Thymus (tissue), 11 donors: ENCODE measurements around the gene STON2. TPM values are rescaled to one million over a fixed set of nuclear protein-coding genes. Genes with fewer than 3 reads are reported as not detected.

Experiments used
- DNase-seq, 9 donors: peaks; one replicate each; pipeline ENCODE4 v3.0.0-alpha.2; 2013; ENCODE audit warnings: low spot score in 9 of 9, low read depth in 6 of 9, missing footprints in 1 of 9
- H3K27ac ChIP-seq, 2 donors: one replicate each; pipeline ENCODE4 v1.5.1; 2013; ENCODE audit warnings: control low read depth in 1 of 2, low read depth in 1 of 2, low read length in 1 of 2, mild to moderate bottlenecking in 1 of 2, moderate library complexity in 1 of 2
- H3K27me3 ChIP-seq, 2 donors: one replicate each; pipeline ENCODE4 v1.5.1; 2013; ENCODE audit warnings: low read length in 1 of 2; ENCODE audit not compliant: control insufficient read depth in 2 of 2, insufficient read depth in 1 of 2
- H3K36me3 ChIP-seq, 2 donors: one replicate each; pipeline ENCODE4 v1.5.1; 2013; ENCODE audit warnings: low read length in 1 of 2, mild to moderate bottlenecking in 1 of 2, moderate library complexity in 1 of 2; ENCODE audit not compliant: control insufficient read depth in 2 of 2, insufficient read depth in 2 of 2
- H3K4me1 ChIP-seq, 2 donors: one replicate each; pipeline ENCODE4 v1.5.1; 2013; ENCODE audit warnings: low read length in 2 of 2; ENCODE audit not compliant: control insufficient read depth in 2 of 2, insufficient read depth in 2 of 2
- H3K4me3 ChIP-seq, 2 donors: one replicate each; pipeline ENCODE4 v1.5.1; 2013; ENCODE audit warnings: low read length in 2 of 2, control low read depth in 1 of 2, mild to moderate bottlenecking in 1 of 2
- H3K9me3 ChIP-seq, 2 donors: one replicate each; pipeline ENCODE4 v1.5.1; 2013; ENCODE audit warnings: low read length in 1 of 2, mild to moderate bottlenecking in 1 of 2; ENCODE audit not compliant: control insufficient read depth in 2 of 2, insufficient read depth in 1 of 2
- WGBS: extraction: QIAGEN DNeasy Blood & Tissue Kit; methylation state at CpG from one replicate; pipeline ENCODE4 v1.1.7; 2013; 5-methylcytosine and 5-hydroxymethylcytosine counted together
- polyA plus RNA-seq: library from polyadenylated mRNA; stranded (reverse); fragments of 200-250 nt; gene quantifications from one replicate; pipeline ENCODE4 v1.2.3, GENCODE V29; 2013
- total RNA-seq: library from RNA; stranded (reverse); fragments of 120-200 nt; gene quantifications from one replicate; pipeline ENCODE4 v1.2.4, GENCODE V29; 2013
- donor health status: healthy.

The STON2 gene
- total and polyA plus RNA-seq, 2 donors = 5.4 to 6.1 TPM

- H3K4me3 ChIP-seq = no peak overlapping the region
- DNase-seq = no peak
- H3K27me3 ChIP-seq = no peaks in the 10 kb centered on the region
- H3K36me3 ChIP-seq = no peaks in the 10 kb centered on the region
- no peak overlapping the region for H3K27ac ChIP-seq
- no peaks in the 10 kb centered on the region for H3K4me1 ChIP-seq
- 29% methylated on average over 8 of the region's 8 CpGs for WGBS
- no peaks in the 10 kb centered on the region for H3K9me3 ChIP-seq
These were observed 27.4 kb upstream of the STON2 start for GRCh38 chr14:81427348-81428058.

DNA sequence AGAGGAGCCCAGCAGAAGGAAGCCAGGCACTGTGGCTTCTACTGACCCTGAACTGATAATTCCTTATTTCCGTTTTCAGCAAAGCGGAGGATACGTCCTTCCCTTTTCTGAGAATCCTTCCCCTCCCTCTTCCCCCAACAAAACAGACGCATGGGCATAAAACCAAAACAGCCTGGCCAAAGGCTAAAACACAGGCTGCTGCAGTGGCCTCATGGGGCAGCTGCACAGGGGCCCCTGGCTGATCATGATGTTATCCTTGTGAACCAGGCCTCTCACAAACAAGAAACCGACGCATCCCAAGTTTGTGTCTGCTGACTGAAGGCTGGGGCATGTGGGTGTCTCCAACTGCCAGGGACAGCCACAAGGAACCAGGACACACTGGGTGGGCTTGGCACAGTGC lies 23.4 kb upstream of the STON2 start:
- Histone ChIP-seq H3K4me3 (no peak overlapping the region), H3K4me1 (no peaks in the 10 kb centered on the region), H3K9me3 (no peaks in the 10 kb centered on the region), H3K36me3 (no peaks in the 10 kb centered on the region), H3K27me3 (no peaks in the 10 kb centered on the region), H3K27ac (no peak overlapping the region)
- DNase-seq = no peak
- 47% methylated on average over 6 of the region's 6 CpGs for WGBS

GRCh38 chr14:81418057-81418790 lies 18.1 kb upstream of the STON2 start:
- Histone ChIP-seq H3K27me3 (no peaks in the 10 kb centered on the region), H3K4me3 (no peak overlapping the region), H3K36me3 (no peaks in the 10 kb centered on the region), H3K4me1 (peaks cover 0 to 4% of the 10 kb centered on the region in 2 donors), H3K9me3 (no peaks in the 10 kb centered on the region), H3K27ac (no peak overlapping the region)
- WGBS = 95% methylated on average over 3 of the region's 3 CpGs
- no peak for DNase-seq

DNA sequence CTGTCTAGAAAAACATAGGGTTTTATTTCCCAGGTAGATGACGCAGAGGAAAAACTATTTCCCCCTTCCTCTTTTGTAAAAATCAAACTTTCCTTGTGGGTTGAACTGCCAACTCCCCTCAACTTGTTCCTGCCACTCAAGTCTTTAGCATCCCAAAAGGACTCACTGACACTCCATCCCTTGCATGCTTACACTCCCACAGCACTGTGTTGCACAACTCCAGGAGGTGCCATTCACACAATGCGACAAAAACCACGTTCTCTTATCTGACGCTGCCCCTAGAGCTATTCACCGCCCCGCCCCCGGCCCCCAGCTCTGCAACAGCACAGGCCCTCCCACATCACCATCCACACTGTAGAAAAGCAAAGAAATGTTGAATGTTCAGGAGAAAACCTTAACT lies 16.9 kb upstream of the STON2 start:
- WGBS = 87% methylated on average over 7 of the region's 7 CpGs
- no peaks in the 10 kb centered on the region for H3K36me3 ChIP-seq
- peaks cover 0 to 4% of the 10 kb centered on the region in 2 donors for H3K4me1 ChIP-seq
- no peak overlapping the region for H3K27ac ChIP-seq
- no peak overlapping the region for H3K4me3 ChIP-seq
- H3K27me3 ChIP-seq = no peaks in the 10 kb centered on the region
- no peaks in the 10 kb centered on the region for H3K9me3 ChIP-seq
- DNase-seq = no peak

- no peaks in the 10 kb centered on the region for H3K9me3 ChIP-seq
- H3K27me3 ChIP-seq = no peaks in the 10 kb centered on the region
- no peak overlapping the region for H3K27ac ChIP-seq
- no peaks in the 10 kb centered on the region for H3K36me3 ChIP-seq
- 63% methylated on average over 8 of the region's 8 CpGs for WGBS
- H3K4me1 ChIP-seq = peaks cover 0 to 4% of the 10 kb centered on the region in 2 donors
- H3K4me3 ChIP-seq = no peak overlapping the region
- DNase-seq = peak in 1 of 9 donors; percentile 25
These were observed 16.2 kb upstream of the STON2 start for GRCh38 chr14:81416194-81416952.

DNA sequence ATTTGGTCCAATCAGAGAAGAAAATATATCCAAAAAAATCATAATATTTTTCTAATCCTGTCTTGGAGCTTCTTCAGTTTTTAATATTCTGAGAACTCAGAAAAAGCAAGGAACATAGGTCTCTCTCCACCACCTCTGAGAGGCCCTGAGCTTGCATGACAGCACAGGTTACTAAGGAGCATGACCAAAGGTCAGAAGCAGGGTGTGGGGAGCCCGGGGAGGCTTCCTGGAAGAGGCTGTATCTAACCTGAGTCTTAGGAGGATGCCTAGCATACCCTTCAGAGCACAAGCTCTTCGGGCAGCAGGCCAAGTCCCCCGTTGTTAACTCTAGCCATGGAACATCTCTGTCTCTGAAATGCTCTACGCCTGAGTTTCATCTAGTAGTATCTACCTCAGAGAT lies 15.7 kb upstream of the STON2 start:
- H3K36me3 ChIP-seq = no peaks in the 10 kb centered on the region
- 63% methylated on average over 4 of the region's 4 CpGs for WGBS
- H3K27me3 ChIP-seq = no peaks in the 10 kb centered on the region
- no peak overlapping the region for H3K27ac ChIP-seq
- no peak for DNase-seq
- no peak overlapping the region for H3K4me3 ChIP-seq
- H3K4me1 ChIP-seq = peaks cover 0 to 4% of the 10 kb centered on the region in 2 donors
- H3K9me3 ChIP-seq = no peaks in the 10 kb centered on the region

DNA sequence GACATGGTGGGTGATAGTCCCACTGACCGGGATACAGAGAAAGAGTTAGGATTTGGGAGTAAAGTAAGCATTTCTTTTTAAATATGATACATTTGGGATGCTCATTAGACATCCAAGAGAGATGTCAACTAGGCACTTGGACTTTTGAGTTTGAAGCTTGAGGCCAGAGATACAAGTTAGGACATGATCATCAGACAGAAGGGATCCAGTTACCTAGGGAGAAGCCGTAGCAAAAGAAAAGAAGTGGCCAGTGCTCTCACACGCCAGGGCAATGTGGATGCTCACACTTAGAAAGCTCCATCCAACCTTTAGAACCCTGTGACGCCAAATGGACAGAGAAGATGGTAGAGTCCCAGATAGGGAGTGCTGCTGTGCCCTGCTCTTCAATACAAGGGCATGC lies 14.0 kb upstream of the STON2 start:
- Histone ChIP-seq H3K4me1 (peaks cover 0 to 4% of the 10 kb centered on the region in 2 donors), H3K9me3 (no peaks in the 10 kb centered on the region), H3K27me3 (no peaks in the 10 kb centered on the region), H3K27ac (no peak overlapping the region), H3K4me3 (no peak overlapping the region), H3K36me3 (no peaks in the 10 kb centered on the region)
- no peak for DNase-seq
- WGBS = 93% methylated on average over 4 of the region's 4 CpGs

DNA sequence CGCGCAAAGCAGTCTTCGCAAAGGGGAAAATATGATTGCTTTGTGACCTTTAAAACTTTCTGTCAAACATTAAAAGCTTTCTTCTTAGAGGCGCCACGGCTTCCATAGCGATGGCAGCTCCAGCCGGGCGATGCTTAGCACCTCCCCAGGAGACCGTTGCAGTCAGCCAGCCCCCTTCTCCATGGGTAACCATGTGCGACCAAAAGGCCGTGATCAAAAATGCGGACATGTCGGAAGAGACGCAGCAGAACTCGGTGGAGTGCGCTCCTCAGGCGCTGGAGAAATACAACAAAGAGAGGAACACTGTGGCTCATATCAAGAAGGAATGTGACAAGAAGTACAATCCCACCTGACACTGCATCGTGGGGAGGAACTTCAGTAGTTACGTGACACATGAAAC lies 12.7 kb upstream of the STON2 start:
- H3K4me3 ChIP-seq = no peak overlapping the region
- H3K27ac ChIP-seq = no peak overlapping the region
- peaks cover 0 to 4% of the 10 kb centered on the region in 2 donors for H3K4me1 ChIP-seq
- no peaks in the 10 kb centered on the region for H3K9me3 ChIP-seq
- H3K36me3 ChIP-seq = no peaks in the 10 kb centered on the region
- no peak for DNase-seq
- no peaks in the 10 kb centered on the region for H3K27me3 ChIP-seq
- WGBS = 97% methylated on average over 19 of the region's 19 CpGs

GRCh38 chr14:81408595-81408994 lies 8.5 kb upstream of the STON2 start:
- Histone ChIP-seq H3K27me3 (no peaks in the 10 kb centered on the region), H3K36me3 (no peaks in the 10 kb centered on the region), H3K27ac (no peak overlapping the region), H3K4me3 (no peak overlapping the region), H3K4me1 (no peaks in the 10 kb centered on the region), H3K9me3 (no peaks in the 10 kb centered on the region)
- 93% methylated on average over 1 of the region's 1 CpG for WGBS
- no peak for DNase-seq
